MM.1S (cell line): Measurements from ENCODE around the gene SMC4.
"Not testable (repeated sequence)": the region's sequence is repeated elsewhere in the genome, so short reads cannot be mapped to it uniquely, and the experiment has no call there.

Experiments used
- DNase-seq: peaks from one replicate; pipeline ENCODE4 v3.0.0-alpha.2; 2015
- H2AFZ ChIP-seq: fragments of 300-600 bp; sonication (generic); 2 replicates; pipeline ENCODE4 v1.6.0; 2016; ENCODE audit warnings: antibody characterized with exemption, low read length
- H3F3A ChIP-seq: fragments of 300-600 bp; sonication (generic); 2 replicates; pipeline ENCODE4 v1.6.1; 2016; ENCODE audit warnings: mild to moderate bottlenecking, antibody characterized with exemption, low read length, moderate library complexity, mixed read lengths; ENCODE audit not compliant: insufficient read depth
- H3K27ac ChIP-seq: fragments of 300-600 bp; sonication (generic); 2 replicates; pipeline ENCODE4 v1.5.1; 2016; ENCODE audit warnings: mild to moderate bottlenecking, low read length
- H3K27me3 ChIP-seq: fragments of 300-600 bp; sonication (generic); replicated peaks from 2 replicates; pipeline ENCODE4 v1.6.0; 2016; ENCODE audit warnings: low read length; ENCODE audit not compliant: insufficient read depth
- H3K36me3 ChIP-seq: fragments of 300-600 bp; sonication (generic); replicated peaks from 2 replicates; pipeline ENCODE4 v1.6.1; 2016; ENCODE audit warnings: mild to moderate bottlenecking, low read length, mixed read lengths; ENCODE audit not compliant: insufficient read depth
- H3K4me1 ChIP-seq: fragments of 300-600 bp; sonication (generic); 2 replicates; pipeline ENCODE4 v1.6.1; 2016; ENCODE audit warnings: low read length, mixed read lengths
- H3K4me2 ChIP-seq: fragments of 300-600 bp; sonication (generic); 2 replicates; pipeline ENCODE4 v1.6.0; 2016; ENCODE audit warnings: low read depth, low read length
- H3K4me3 ChIP-seq: fragments of 300-600 bp; sonication (generic); 2 replicates; pipeline ENCODE4 v1.5.1; 2016; ENCODE audit warnings: low read length, mixed read lengths
- H3K79me2 ChIP-seq: fragments of 300-600 bp; sonication (generic); 2 replicates; pipeline ENCODE4 v1.6.1; 2016; ENCODE audit warnings: mixed run types, low read length, mixed read lengths
- H3K9ac ChIP-seq: fragments of 300-600 bp; sonication (generic); 2 replicates; pipeline ENCODE4 v1.6.1; 2016; ENCODE audit warnings: low read length, mixed read lengths
- H3K9me2 ChIP-seq: fragments of 300-600 bp; sonication (generic); replicated peaks from 2 replicates; pipeline ENCODE4 v1.6.1; 2016; ENCODE audit warnings: mild to moderate bottlenecking, low read length, mixed read lengths; ENCODE audit not compliant: insufficient read depth
- H3K9me3 ChIP-seq: fragments of 300-600 bp; sonication (generic); replicated peaks from 2 replicates; pipeline ENCODE4 v1.6.1; 2016; ENCODE audit warnings: mild to moderate bottlenecking, low read length, mixed read lengths; ENCODE audit not compliant: insufficient read depth
- H4K20me1 ChIP-seq: fragments of 300-600 bp; sonication (generic); 2 replicates; pipeline ENCODE4 v1.6.1; 2016; ENCODE audit warnings: mild to moderate bottlenecking, low read length, moderate library complexity, mixed read lengths; ENCODE audit not compliant: insufficient read depth
- EZH2 ChIP-seq: fragments of 300-600 bp; sonication (generic); optimal IDR thresholded peaks from 2 replicates; pipeline ENCODE3; 2017; ENCODE audit warnings: low read depth, mild to moderate bottlenecking, antibody characterized with exemption, low read length, mixed read lengths
- EZH2phosphoT487 ChIP-seq: fragments of 300-600 bp; sonication (generic); IDR thresholded peaks from 2 replicates; pipeline ENCODE4 v1.6.1; 2018; ENCODE audit warnings: antibody characterized with exemption, low read length
- TF ChIP-seq, protein P1 (sequence below): fragments of 300-600 bp; sonication (generic); IDR thresholded peaks from 2 replicates; pipeline ENCODE4 v1.5.1; 2016; ENCODE audit warnings: antibody characterized with exemption, low read length, mixed read lengths

SMC4 gene

DNA sequence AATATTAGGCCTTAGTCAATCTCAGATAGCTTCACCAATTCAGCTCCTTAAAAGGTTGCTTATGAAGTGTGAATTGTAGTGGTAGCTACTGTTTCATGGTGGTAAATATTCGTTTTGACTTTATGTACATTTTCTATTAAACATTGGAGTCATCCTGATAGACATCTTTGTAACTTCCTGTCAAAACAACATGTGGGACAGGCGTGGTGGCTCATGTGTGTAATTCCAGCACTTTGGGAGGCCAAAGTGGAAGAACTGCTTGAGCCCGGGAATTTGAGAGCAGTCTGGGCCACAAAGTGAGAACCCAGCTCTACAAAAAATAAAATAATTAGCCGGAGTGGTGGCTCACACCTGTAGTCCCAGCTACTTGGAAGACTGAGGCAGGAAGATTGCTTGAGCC, 52.2 kb downstream of the SMC4 start:
- peaks cover 13% of the 10 kb centered on the region for H3F3A ChIP-seq
- H3K9me3 ChIP-seq, result no peaks in the 10 kb centered on the region
- no peak overlapping the region for H2AFZ ChIP-seq
- peaks cover 15% of the 10 kb centered on the region for H3K4me1 ChIP-seq
- H3K4me3 ChIP-seq, result no peak overlapping the region
- TF ChIP-seq EZH2 (no peak), EZH2phosphoT487 (no peak)
- TF ChIP-seq, protein P1, sequence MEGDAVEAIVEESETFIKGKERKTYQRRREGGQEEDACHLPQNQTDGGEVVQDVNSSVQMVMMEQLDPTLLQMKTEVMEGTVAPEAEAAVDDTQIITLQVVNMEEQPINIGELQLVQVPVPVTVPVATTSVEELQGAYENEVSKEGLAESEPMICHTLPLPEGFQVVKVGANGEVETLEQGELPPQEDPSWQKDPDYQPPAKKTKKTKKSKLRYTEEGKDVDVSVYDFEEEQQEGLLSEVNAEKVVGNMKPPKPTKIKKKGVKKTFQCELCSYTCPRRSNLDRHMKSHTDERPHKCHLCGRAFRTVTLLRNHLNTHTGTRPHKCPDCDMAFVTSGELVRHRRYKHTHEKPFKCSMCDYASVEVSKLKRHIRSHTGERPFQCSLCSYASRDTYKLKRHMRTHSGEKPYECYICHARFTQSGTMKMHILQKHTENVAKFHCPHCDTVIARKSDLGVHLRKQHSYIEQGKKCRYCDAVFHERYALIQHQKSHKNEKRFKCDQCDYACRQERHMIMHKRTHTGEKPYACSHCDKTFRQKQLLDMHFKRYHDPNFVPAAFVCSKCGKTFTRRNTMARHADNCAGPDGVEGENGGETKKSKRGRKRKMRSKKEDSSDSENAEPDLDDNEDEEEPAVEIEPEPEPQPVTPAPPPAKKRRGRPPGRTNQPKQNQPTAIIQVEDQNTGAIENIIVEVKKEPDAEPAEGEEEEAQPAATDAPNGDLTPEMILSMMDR, result no peak
- peaks cover 26% of the 10 kb centered on the region for H3K79me2 ChIP-seq
- H3K9me2 ChIP-seq, result no peaks in the 10 kb centered on the region
- H4K20me1 ChIP-seq, result no peaks in the 10 kb centered on the region
- no peaks in the 10 kb centered on the region for H3K36me3 ChIP-seq
- H3K4me2 ChIP-seq, result no peak overlapping the region
- H3K27me3 ChIP-seq, result no peaks in the 10 kb centered on the region
- no peak overlapping the region for H3K9ac ChIP-seq
- no peak overlapping the region for H3K27ac ChIP-seq
- DNase-seq, result no peak

DNA sequence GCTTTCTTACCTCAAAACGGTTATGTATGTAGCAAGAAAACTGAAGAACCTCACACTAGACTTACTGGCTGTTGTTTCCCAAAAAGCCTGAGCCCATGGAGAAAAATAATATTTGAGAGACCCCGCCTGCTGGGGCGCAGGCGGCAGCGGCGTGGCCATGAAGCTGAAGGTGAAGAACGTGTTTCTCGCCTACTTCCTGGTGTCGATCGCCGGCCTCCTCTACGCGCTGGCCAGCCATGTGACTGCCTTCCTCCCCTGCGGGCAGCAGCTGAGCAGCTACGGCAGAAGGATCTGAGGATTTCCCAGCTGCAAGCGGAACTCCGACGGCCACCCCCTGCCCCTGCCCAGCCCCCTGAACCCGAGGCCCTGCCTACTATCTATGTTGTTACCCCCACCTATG, 52.8 kb downstream of the SMC4 start:
- not testable (repeated sequence) for DNase-seq, H3K27ac ChIP-seq, H3K9me2 ChIP-seq, H3K9ac ChIP-seq, H3K4me3 ChIP-seq, H3K4me2 ChIP-seq, H2AFZ ChIP-seq, H3K36me3 ChIP-seq, H3K9me3 ChIP-seq, H3K27me3 ChIP-seq, H4K20me1 ChIP-seq
- H3K4me1 ChIP-seq, result peaks cover 15% of the 10 kb centered on the region
- H3F3A ChIP-seq, result peaks cover 13% of the 10 kb centered on the region
- peaks cover 20% of the 10 kb centered on the region for H3K79me2 ChIP-seq

DNA sequence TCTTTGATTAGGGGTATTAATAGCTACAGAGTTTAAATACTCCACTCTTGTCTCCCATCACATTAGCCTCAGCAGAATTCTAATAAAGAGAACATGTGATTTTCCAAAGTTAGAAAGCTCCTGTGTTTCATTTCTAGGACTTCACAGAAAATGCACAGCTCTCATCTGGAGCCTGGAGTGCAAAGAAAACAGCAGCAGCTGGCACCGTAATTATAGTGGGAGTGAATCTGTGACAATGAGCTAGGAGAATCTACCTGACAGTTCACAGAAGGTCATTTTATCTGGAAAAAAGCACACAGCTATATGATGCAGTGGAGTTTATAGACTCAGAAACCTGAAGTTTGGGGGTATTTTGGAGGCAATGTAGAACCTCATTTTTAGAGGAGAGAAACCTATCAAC, 55.5 kb downstream of the SMC4 start:
- Histone ChIP-seq H3K27ac (no peak overlapping the region), H3K9me3 (no peaks in the 10 kb centered on the region), H2AFZ (no peak overlapping the region), H3K4me3 (no peak overlapping the region), H3F3A (no peaks in the 10 kb centered on the region), H3K4me2 (no peak overlapping the region), H4K20me1 (no peaks in the 10 kb centered on the region), H3K9me2 (no peaks in the 10 kb centered on the region), H3K9ac (no peak overlapping the region), H3K27me3 (no peaks in the 10 kb centered on the region), H3K79me2 (no peaks in the 10 kb centered on the region), H3K4me1 (peaks cover 3% of the 10 kb centered on the region), H3K36me3 (no peaks in the 10 kb centered on the region)
- TF ChIP-seq EZH2 (no peak), EZH2phosphoT487 (no peak)
- TF ChIP-seq, protein P1, result no peak
- no peak for DNase-seq

DNA sequence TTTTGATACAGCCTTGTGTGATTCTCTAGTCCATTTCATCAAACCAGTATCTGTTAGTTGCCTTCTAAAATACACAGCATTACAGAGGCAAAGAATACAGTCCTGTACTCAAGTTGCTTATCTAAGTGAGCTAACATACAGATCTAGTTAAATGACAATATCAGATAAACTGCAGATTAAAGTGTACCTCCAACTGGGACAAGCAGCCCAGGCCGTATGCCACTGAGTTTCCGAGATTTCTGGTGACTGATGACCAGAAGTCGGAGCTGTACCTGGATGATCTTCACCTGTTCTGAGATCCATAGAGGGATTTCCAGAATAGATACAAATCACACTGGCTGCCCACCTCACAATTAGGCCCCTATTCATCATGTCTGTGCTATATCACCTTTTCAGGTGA, 56.4 kb downstream of the SMC4 start:
- no peaks in the 10 kb centered on the region for H3K9me3 ChIP-seq
- no peak for DNase-seq
- no peaks in the 10 kb centered on the region for H3K36me3 ChIP-seq
- H4K20me1 ChIP-seq, result no peaks in the 10 kb centered on the region
- no peak overlapping the region for H3K9ac ChIP-seq
- H3K79me2 ChIP-seq, result no peaks in the 10 kb centered on the region
- H3K9me2 ChIP-seq, result no peaks in the 10 kb centered on the region
- H3K27ac ChIP-seq, result no peak overlapping the region
- H3K27me3 ChIP-seq, result no peaks in the 10 kb centered on the region
- H3K4me2 ChIP-seq, result no peak overlapping the region
- H3K4me1 ChIP-seq, result no peaks in the 10 kb centered on the region
- no peak for TF ChIP-seq EZH2
- TF ChIP-seq, protein P1, result no peak
- TF ChIP-seq EZH2phosphoT487, result no peak
- H2AFZ ChIP-seq, result no peak overlapping the region
- no peaks in the 10 kb centered on the region for H3F3A ChIP-seq
- H3K4me3 ChIP-seq, result no peak overlapping the region
